Adipocyte (in vitro differentiated cells): ENCODE results near the gene RHBDF2.
A peak's percentile ranks its signal among the peaks of the same experiment; 100 is the strongest.

ENCODE experiments used
- DNase-seq: peaks from one replicate; pipeline ENCODE4 v3.0.0-alpha.2; 2015; ENCODE audit warnings: low read depth
- H3K27me3 ChIP-seq: replicated peaks from 2 replicates; pipeline ENCODE4 v1.7.0; 2013; ENCODE audit warnings: mild to moderate bottlenecking, low read length, moderate library complexity; ENCODE audit not compliant: control insufficient read depth, insufficient read depth
- H3K36me3 ChIP-seq: 2 replicates; pipeline ENCODE4 v1.7.0; 2013; ENCODE audit warnings: low read length, mild to moderate bottlenecking, moderate library complexity; ENCODE audit not compliant: control insufficient read depth, insufficient read depth, severe bottlenecking
- H3K4me1 ChIP-seq: 2 replicates; pipeline ENCODE4 v1.7.0; 2013; ENCODE audit warnings: mild to moderate bottlenecking, low read length, moderate library complexity; ENCODE audit not compliant: control insufficient read depth, insufficient read depth
- H3K4me3 ChIP-seq: 2 replicates; pipeline ENCODE4 v1.7.0; 2013; ENCODE audit warnings: mild to moderate bottlenecking, low read length, moderate library complexity
- H3K9ac ChIP-seq: 2 replicates; pipeline ENCODE4 v1.7.0; 2013; ENCODE audit warnings: mild to moderate bottlenecking, low read length, moderate library complexity
- H3K9me3 ChIP-seq: 2 replicates; pipeline ENCODE4 v1.7.0; 2013; ENCODE audit warnings: mild to moderate bottlenecking, low read length, moderate library complexity; ENCODE audit not compliant: control insufficient read depth

Gene RHBDF2

DNA sequence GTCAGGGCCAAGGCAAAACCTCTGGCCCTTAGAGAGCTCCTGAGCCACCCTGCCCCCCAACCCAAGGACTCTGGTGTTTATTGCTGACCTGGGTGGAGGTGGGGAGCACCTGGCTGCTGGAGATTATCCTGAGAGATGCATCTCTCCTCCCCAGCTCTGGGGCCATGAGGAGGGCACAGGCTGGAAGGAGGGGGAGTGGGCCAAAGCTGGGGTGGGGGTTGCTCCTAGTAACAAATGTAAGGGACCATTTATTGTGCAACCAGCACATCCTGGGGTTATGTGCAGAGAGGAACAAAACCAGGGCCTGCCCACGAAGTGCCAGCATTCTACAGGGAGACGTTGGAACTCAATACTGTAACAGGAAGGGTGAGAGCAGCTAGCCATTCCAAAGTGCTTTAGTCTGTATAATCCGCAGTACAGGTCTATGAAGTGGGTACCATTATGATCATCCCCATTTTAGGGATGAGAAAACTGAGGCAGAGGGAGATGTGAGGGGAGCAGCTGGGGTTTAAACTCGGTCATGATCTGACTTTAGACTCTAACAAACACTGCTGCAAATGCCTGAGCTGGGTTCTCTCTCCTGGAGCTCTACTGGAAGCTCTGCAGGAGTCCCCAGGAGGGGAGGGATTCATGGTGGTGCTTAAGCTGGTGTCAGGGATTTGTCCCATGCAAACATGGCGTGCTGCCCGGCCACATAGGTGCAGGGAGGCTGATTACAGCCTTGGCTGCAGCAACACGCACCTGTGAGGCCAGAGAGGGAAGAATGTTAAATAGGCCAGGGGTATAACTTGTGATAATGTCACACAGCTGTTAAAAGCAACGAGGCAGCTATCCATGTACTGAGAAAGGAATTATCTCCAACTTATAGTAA, 1.4 kb upstream of the RHBDF2 start:
- Histone ChIP-seq H3K4me3 (no peak overlapping the region), H3K4me1 (peaks cover 4% of the 10 kb centered on the region), H3K9me3 (no peaks in the 10 kb centered on the region), H3K9ac (no peak overlapping the region), H3K36me3 (no peaks in the 10 kb centered on the region), H3K27me3 (peaks cover 13% of the 10 kb centered on the region)
- DNase-seq = no peak

DNA sequence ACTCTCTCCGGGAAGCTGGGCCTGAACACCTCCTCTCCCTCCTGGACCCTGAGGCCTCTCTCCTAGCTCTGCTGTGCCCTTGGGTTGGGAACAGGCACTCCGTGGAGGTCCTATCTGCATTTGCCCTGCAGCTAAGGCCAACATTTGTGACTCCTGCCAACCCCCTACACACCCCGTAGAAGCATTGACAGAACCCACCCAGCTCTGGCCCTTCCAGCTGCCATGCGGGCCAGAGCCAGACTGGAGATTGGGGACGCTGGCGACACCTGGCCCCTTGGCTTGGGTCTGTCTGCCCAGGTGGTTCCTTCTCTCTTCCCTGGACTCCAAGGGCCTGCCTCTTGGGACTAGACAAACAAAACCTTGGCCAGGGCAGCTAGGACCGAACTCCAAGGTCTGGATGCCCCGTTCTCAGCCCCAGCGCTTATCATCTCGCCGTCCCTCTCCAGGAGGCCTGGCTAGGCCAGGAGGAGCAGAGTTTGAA, 644 bp upstream of the RHBDF2 start:
- no peaks in the 10 kb centered on the region for H3K9me3 ChIP-seq
- peaks cover 4% of the 10 kb centered on the region for H3K4me1 ChIP-seq
- DNase-seq = no peak
- H3K36me3 ChIP-seq = no peaks in the 10 kb centered on the region
- peaks cover 10% of the 10 kb centered on the region for H3K27me3 ChIP-seq
- H3K9ac ChIP-seq = peak overlapping the region; percentile 74
- peak overlapping the region; percentile 75 for H3K4me3 ChIP-seq

DNA sequence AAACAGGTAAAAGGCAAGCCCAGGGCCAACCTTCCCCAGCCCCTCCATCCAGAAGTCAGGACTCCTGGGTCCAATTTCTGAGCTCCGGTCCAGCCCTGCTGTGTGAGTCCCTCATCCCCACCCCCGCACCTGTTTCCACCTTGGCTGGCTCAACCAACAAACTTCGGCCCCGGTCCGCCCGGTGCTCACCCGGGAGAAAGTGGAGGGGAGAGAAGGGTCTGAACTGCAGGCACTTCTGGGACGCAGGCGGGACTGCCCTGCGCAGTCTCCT, 541 bp downstream of the RHBDF2 start:
- Histone ChIP-seq H3K27me3 (peaks cover 6% of the 10 kb centered on the region), H3K4me3 (peak overlapping the region; percentile 75), H3K36me3 (no peaks in the 10 kb centered on the region), H3K9ac (peak overlapping the region; percentile 34), H3K9me3 (no peaks in the 10 kb centered on the region), H3K4me1 (peaks cover 4% of the 10 kb centered on the region)
- no peak for DNase-seq

DNA sequence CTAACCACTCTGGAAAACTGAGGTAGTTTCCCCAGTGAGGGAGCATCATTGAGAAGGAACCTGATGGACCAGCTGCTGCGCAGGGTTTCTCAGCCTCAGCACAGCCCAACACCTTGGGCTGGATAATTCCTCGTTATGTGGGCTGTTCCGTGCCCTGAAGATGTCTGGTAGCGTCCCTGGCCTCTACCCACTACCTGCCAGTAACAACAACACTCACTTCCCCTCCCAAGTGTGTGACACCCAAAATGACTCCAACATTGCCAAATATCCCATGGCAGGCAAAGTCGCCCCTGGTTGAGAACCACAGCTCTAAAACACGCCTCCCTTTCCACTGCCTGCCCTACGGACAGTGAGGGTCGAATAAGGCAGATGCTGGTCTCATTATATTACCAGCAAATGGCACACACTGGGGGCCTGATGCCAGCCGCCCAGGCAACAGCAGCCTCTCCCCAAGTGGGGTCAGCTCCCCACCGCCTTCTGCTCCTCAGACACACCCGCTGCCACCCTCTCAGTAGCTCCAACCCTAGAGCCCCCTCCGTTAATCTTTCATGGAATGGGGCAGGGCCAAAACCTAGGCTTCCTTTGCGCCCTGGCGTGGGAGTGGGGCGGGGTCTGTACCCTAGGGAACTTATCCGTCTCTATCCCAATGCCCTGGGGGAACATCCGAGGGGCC, 1.0 kb downstream of the RHBDF2 start:
- Histone ChIP-seq H3K9me3 (no peaks in the 10 kb centered on the region), H3K4me1 (peaks cover 4% of the 10 kb centered on the region), H3K27me3 (peaks cover 6% of the 10 kb centered on the region), H3K4me3 (no peak overlapping the region), H3K36me3 (no peaks in the 10 kb centered on the region), H3K9ac (no peak overlapping the region)
- no peak for DNase-seq

GRCh38 chr17:76499267-76499667, 2.0 kb downstream of the RHBDF2 start:
- H3K27me3 ChIP-seq = peaks cover 6% of the 10 kb centered on the region
- no peaks in the 10 kb centered on the region for H3K36me3 ChIP-seq
- DNase-seq = no peak

DNA sequence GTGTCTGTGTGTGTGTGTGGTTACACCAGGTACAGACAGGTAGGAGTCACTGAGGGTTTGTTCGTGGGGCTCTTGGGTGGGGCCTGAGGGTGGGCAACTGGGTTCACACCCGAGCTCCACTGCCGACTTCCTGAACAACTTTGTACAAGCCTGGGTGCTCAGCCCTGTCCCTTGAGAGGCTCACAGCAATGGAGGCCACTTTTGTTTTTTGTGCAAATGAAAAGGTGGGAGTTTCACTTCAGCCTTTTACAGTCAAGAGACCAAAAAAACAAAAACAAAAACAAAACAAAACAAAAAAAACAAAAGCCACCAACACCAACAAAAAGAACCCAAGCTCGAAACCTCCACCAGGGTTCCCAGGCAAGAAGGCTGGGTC, 2.4 kb downstream of the RHBDF2 start:
- Histone ChIP-seq H3K4me1 (peaks cover 4% of the 10 kb centered on the region), H3K4me3 (no peak overlapping the region), H3K36me3 (no peaks in the 10 kb centered on the region), H3K9me3 (no peaks in the 10 kb centered on the region), H3K9ac (no peak overlapping the region), H3K27me3 (peaks cover 6% of the 10 kb centered on the region)
- no peak for DNase-seq

More at GRCh38 chr17:76499267-76499667, 2.0 kb downstream of the RHBDF2 start:
- Histone ChIP-seq H3K9ac (no peak overlapping the region), H3K4me1 (peaks cover 4% of the 10 kb centered on the region), H3K9me3 (no peaks in the 10 kb centered on the region), H3K4me3 (no peak overlapping the region)

GRCh38 chr17:76497979-76498875, 3.0 kb downstream of the RHBDF2 start:
- Histone ChIP-seq H3K9ac (peak overlapping the region; percentile 7), H3K9me3 (no peaks in the 10 kb centered on the region), H3K36me3 (no peaks in the 10 kb centered on the region), H3K4me3 (no peak overlapping the region), H3K27me3 (peaks cover 6% of the 10 kb centered on the region), H3K4me1 (peaks cover 7% of the 10 kb centered on the region)
- peak; percentile 72 for DNase-seq

- no peak for DNase-seq
- Histone ChIP-seq H3K4me3 (no peak overlapping the region), H3K9ac (peak overlapping the region; percentile 7), H3K36me3 (no peaks in the 10 kb centered on the region), H3K9me3 (no peaks in the 10 kb centered on the region), H3K4me1 (peaks cover 13% of the 10 kb centered on the region), H3K27me3 (peaks cover 2% of the 10 kb centered on the region)
These were observed 3.6 kb downstream of the RHBDF2 start for GRCh38 chr17:76497699-76497978.

DNA sequence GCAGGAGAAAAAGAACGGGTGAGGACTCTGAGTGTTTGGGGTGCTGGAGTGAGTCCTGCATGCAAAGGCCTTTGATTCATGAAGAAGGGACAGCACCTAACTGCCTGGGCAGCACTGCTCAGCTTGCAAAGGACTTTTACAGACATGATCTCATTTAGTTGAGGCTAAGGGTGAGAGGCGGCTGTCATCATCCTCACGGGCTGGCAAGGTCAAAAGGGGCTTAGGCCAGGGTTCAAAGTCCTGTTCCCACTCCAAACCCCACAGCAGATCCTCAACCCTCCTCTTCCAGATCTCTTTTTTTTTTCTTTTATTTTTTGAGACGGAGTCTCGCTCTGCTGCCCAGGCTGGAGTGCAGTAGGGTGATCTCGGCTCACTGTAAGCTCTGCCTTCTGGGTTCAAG, 4.8 kb downstream of the RHBDF2 start:
- Histone ChIP-seq H3K9me3 (no peaks in the 10 kb centered on the region), H3K27me3 (no peaks in the 10 kb centered on the region), H3K4me1 (peaks cover 13% of the 10 kb centered on the region), H3K9ac (no peak overlapping the region), H3K4me3 (no peak overlapping the region), H3K36me3 (no peaks in the 10 kb centered on the region)
- DNase-seq = no peak

- H3K9ac ChIP-seq = no peak overlapping the region
- H3K27me3 ChIP-seq = no peaks in the 10 kb centered on the region
- no peaks in the 10 kb centered on the region for H3K36me3 ChIP-seq
- no peak for DNase-seq
- peaks cover 13% of the 10 kb centered on the region for H3K4me1 ChIP-seq
- no peak overlapping the region for H3K4me3 ChIP-seq
- no peaks in the 10 kb centered on the region for H3K9me3 ChIP-seq
These were observed 5.4 kb downstream of the RHBDF2 start for GRCh38 chr17:76495663-76496400.
